NB4 (cell line): Measurements from ENCODE around the gene C2orf74.
"Not testable (repeated sequence)": the region's sequence is repeated elsewhere in the genome, so short reads cannot be mapped to it uniquely, and the experiment has no call there.

Experiments used
- DNase-seq: peaks from one replicate; pipeline ENCODE4 v3.0.0; 2010; ENCODE audit warnings: low read depth
- H3K4me3 ChIP-seq: one replicate; pipeline ENCODE4 v1.5.1; 2011; ENCODE audit warnings: mild to moderate bottlenecking, low read depth, low read length, moderate library complexity
- MAX ChIP-seq: IDR thresholded peaks from 2 replicates; pipeline ENCODE4 v1.6.1; 2011; ENCODE audit warnings: low read depth, low read length
- MYC ChIP-seq: IDR thresholded peaks from 2 replicates; pipeline ENCODE4 v1.6.1; 2011; ENCODE audit warnings: low read depth, low read length
- POLR2A ChIP-seq: IDR thresholded peaks from 2 replicates; pipeline ENCODE4 v1.6.1; 2011; ENCODE audit warnings: mild to moderate bottlenecking; ENCODE audit not compliant: insufficient read length; ENCODE audit errors: extremely low read depth
- TF ChIP-seq, protein P1 (sequence below): IDR thresholded peaks from one replicate; pipeline ENCODE4 v1.5.1; 2012; ENCODE audit warnings: low read depth, low read length

C2orf74 gene

GRCh38 chr2:61184263-61184662 lies 22.3 kb downstream of the C2orf74 start:
- DNase-seq, result no peak
- H3K4me3 ChIP-seq, result no peak overlapping the region
- TF ChIP-seq MYC (no peak), POLR2A (no peak), MAX (no peak)
- TF ChIP-seq, protein P1, sequence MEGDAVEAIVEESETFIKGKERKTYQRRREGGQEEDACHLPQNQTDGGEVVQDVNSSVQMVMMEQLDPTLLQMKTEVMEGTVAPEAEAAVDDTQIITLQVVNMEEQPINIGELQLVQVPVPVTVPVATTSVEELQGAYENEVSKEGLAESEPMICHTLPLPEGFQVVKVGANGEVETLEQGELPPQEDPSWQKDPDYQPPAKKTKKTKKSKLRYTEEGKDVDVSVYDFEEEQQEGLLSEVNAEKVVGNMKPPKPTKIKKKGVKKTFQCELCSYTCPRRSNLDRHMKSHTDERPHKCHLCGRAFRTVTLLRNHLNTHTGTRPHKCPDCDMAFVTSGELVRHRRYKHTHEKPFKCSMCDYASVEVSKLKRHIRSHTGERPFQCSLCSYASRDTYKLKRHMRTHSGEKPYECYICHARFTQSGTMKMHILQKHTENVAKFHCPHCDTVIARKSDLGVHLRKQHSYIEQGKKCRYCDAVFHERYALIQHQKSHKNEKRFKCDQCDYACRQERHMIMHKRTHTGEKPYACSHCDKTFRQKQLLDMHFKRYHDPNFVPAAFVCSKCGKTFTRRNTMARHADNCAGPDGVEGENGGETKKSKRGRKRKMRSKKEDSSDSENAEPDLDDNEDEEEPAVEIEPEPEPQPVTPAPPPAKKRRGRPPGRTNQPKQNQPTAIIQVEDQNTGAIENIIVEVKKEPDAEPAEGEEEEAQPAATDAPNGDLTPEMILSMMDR, result no peak

- DNase-seq, result no peak
- H3K4me3 ChIP-seq, result no peak overlapping the region
- TF ChIP-seq MAX (no peak), POLR2A (no peak), MYC (no peak)
- TF ChIP-seq, protein P1, result no peak
Measured at GRCh38 chr2:61185231-61185728, 23.3 kb downstream of the C2orf74 start.

GRCh38 chr2:61187085-61187484 lies 25.1 kb downstream of the C2orf74 start:
- no peak overlapping the region for H3K4me3 ChIP-seq
- DNase-seq, result no peak
- TF ChIP-seq POLR2A (no peak), MYC (no peak), MAX (no peak)
- TF ChIP-seq, protein P1, result no peak

GRCh38 chr2:61193670-61194561 lies 31.9 kb downstream of the C2orf74 start:
- DNase-seq, result peak; percentile 26
- no peak for TF ChIP-seq POLR2A
- TF ChIP-seq MYC, result no peak
- TF ChIP-seq MAX, result no peak
- TF ChIP-seq, protein P1, result no peak
- no peak overlapping the region for H3K4me3 ChIP-seq

GRCh38 chr2:61194646-61195045 lies 32.7 kb downstream of the C2orf74 start:
- H3K4me3 ChIP-seq, DNase-seq: not testable (repeated sequence)

DNA sequence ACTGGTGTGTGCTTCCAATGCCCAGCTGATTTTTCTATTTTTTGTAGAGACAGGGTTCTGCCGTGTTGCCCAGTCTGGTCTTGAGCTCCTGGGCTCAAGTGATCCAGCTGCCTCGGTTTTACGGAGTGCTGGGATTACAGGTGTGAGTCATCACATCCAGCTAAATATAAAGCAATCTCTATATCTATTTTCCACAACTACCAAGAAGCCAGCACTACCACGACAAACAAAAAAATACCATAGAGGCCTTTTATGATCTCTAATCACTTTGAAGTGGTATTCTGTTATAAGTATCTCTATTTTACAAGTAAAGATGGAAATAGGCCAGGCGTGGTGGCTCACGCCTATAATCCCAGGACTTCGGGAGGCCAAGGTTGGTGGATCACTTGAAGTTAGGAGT lies 34.7 kb downstream of the C2orf74 start:
- TF ChIP-seq MAX (no peak), POLR2A (no peak), MYC (no peak)
- TF ChIP-seq, protein P1, result no peak
- no peak overlapping the region for H3K4me3 ChIP-seq
- DNase-seq, result no peak
